HG03457 (cell line): ENCODE data around the gene SLFN14.
"Not testable (repeated sequence)": the region's sequence is repeated elsewhere in the genome, so short reads cannot be mapped to it uniquely, and the experiment has no call there.

ENCODE experiments used
- ATAC-seq: cut with Tn5 transposase; IDR thresholded peaks from one replicate; pipeline ENCODE4 v1.9.1; 2021; ENCODE audit warnings: moderate number of reproducible peaks; ENCODE audit not compliant: unreplicated experiment

The SLFN14 gene

GRCh38 chr17:35523296-35523695 is 37.3 kb downstream of the SLFN14 start:
- ATAC-seq, result no peak

GRCh38 chr17:35521654-35522256 is 38.9 kb downstream of the SLFN14 start:
- not testable (repeated sequence) for ATAC-seq

- no peak for ATAC-seq
These were observed 39.5 kb downstream of the SLFN14 start for GRCh38 chr17:35521150-35521549.

GRCh38 chr17:35519906-35520442 is 40.6 kb downstream of the SLFN14 start:
- ATAC-seq, result no peak

- ATAC-seq, result no peak
These were observed 41.2 kb downstream of the SLFN14 start for GRCh38 chr17:35519439-35519838.

GRCh38 chr17:35518431-35518830 is 42.2 kb downstream of the SLFN14 start:
- ATAC-seq, result not testable (repeated sequence)

GRCh38 chr17:35515027-35515426 is 45.6 kb downstream of the SLFN14 start:
- no peak for ATAC-seq

- no peak for ATAC-seq
These were observed 46.1 kb downstream of the SLFN14 start for GRCh38 chr17:35514564-35514963.
